Activated gamma-delta T cell treated with Interleukin-2 at 50 U/mL for 16 hours (primary cell): ENCODE measurements around the gene CEND1.
"Not testable (repeated sequence)": the region's sequence is repeated elsewhere in the genome, so short reads cannot be mapped to it uniquely, and the experiment has no call there.

Experiments used
- DNase-seq: peaks from one replicate; pipeline ENCODE4 v3.0.0-alpha.2; 2020

CEND1 gene

GRCh38 chr11:763073-763463 lies 26.8 kb downstream of the CEND1 start:
- no peak for DNase-seq

DNA sequence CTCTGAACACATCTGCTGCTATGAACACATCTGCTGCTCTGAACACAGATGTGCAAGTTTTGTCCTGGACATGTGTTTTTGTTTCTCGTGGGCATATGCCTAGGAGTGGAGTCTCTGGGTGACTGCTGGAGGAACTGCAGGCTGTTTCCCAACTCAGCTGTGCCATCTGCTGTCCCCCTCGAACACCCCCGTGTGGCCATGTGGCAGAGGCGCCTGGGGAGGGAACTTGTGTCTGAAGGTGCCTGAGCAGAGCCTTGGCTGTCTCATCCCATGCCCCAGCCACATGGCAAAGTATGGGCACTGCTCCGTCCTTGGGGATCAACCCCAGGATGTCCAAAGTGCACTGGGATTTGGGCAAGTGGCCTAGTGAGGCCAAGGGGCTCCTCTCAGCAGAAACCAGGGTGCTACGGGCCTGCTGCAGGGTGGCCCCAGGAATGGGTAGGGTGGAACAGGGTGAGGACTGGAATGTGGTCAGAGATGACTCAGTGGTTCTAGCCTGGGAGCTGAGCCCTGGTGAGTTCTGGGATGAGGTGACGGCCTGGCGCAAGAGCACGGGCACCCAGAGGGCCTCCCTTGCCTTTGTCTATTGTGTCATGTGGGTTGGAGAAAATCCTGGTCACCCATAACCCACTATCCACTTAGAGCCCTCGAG lies 27.3 kb downstream of the CEND1 start:
- DNase-seq, result no peak

GRCh38 chr11:761526-762108 lies 28.3 kb downstream of the CEND1 start:
- DNase-seq, result no peak

GRCh38 chr11:760236-760635 lies 29.7 kb downstream of the CEND1 start:
- DNase-seq, result no peak

GRCh38 chr11:749731-750130 lies 40.2 kb downstream of the CEND1 start:
- DNase-seq, result no peak

DNA sequence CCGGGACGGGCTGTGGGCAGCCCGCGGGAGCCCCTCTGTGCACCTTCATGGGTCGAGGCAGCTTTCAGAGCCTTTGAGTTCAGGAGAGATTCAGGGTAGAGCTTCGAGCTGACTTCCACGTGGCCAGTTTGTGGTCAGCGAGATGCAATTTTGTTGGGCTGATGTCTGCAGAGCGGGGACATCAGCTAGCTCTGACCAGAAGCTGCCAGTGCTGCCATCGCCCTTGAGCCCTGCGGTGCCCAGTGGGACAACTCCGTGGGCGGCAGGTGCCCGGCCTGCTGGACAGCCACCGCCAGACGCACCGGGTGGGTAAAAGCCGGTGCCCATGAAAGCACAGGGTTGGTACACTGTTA lies 41.9 kb downstream of the CEND1 start:
- no peak for DNase-seq

- DNase-seq, result peak; percentile 77
These were observed 42.5 kb downstream of the CEND1 start, which contains the start of gene TALDO1 for GRCh38 chr11:747158-748006. TSS of gene TALDO1 (plus strand) at chr11:747464. CDS start at chr11:747482, 18 bp downstream.

GRCh38 chr11:746289-747157 lies 43.4 kb downstream of the CEND1 start:
- no peak for DNase-seq

DNA sequence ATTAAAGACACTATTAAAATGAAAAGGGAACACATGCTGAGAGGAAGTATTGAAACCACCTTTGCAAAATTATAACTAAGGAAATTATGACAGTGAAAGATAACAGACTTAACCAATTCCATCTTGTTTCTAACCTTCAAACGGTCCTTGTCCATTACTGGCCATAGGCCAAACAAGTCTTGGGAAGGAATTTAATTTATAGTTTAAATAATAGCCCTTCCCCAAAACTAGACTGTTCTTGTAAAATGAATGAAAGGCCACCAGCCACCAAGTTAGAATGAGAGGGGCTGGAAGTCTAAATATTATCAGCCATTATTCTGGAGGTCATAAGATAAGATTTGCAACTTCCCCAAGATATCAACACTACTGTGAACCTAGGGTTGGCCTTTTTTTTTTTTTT lies 44.5 kb downstream of the CEND1 start:
- no peak for DNase-seq

- DNase-seq, result no peak
These were observed 47.2 kb downstream of the CEND1 start for GRCh38 chr11:742571-743201.

DNA sequence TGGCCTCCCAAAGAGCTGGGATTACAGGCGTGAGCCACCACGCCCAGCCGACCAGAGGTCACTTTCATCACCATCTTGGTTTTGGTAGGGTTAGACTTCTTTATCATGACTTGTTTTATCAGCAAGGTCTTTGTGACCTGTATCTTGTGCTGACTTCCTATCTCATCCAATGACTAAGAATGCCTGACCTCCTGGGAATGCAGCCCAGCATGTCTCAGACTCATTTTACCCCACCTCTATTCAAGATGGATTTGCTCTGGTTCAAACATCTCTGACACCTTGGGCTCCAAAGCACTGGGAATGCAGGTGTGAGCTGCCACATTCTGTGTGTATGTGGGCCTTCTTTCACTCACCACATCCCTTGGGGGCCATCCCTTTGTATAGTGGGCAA lies 47.7 kb downstream of the CEND1 start:
- no peak for DNase-seq

DNA sequence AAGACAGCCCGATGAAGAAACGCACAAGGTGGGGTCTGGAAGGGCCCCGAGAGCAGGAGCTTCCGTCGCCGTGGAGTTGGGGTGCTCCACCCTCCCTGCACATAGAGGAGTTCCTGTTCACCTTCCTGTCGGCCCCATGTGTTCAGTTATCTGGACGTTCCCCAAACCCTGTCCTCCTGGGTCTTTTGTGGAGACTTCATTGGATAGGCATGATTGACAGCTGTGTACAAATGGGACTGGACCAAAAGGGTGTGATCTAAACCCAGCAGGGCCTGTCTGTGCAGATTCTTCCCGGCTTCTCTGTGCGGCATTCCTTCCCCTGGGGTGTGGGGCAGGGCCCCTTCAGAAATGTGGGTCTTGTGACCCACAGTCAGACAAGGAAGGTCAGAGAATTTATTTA lies 52.0 kb downstream of the CEND1 start:
- not testable (repeated sequence) for DNase-seq

DNA sequence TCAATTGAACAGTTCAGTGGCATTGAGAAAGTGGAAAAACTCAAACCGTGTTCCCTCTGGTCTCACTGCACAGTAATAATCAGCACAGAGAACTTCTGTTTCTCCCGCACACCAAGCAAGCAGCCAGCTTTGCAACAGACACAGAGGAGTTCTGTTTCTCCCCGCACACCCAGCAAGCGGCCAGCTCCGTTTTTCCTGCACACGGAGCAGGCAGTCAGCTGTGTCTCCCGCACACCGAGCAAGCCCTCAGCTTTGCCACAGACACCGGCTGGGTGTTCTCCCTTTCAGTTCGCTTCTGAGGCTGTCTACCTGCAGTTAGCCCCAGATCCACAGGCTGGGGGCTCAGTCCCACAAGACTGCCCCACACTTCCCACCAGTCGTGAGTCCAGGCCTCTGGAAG lies 52.5 kb downstream of the CEND1 start:
- DNase-seq, result no peak
